HEK293 (cell line): ENCODE results near the gene APOH.

Source experiments
- BCL11A ChIP-seq: fragments of 450-650 bp; formaldehyde crosslinking; IDR thresholded peaks from 2 replicates; pipeline ENCODE4 v1.5.1; 2016; ENCODE audit warnings: low read depth, missing biosample characterization, missing genetic modification characterization
- BCL6B ChIP-seq: fragments of 450-650 bp; formaldehyde crosslinking; IDR thresholded peaks from 2 replicates; pipeline ENCODE4 v1.5.1; 2017; ENCODE audit warnings: missing biosample characterization, missing genetic modification characterization
- FEZF1 ChIP-seq: fragments of 450-650 bp; formaldehyde crosslinking; IDR thresholded peaks from 2 replicates; pipeline ENCODE4 v1.5.1; 2016; ENCODE audit warnings: missing biosample characterization, missing genetic modification characterization
- GLI2 ChIP-seq: fragments of 450-650 bp; formaldehyde crosslinking; IDR thresholded peaks from 2 replicates; pipeline ENCODE4; 2017; ENCODE audit warnings: missing biosample characterization, missing genetic modification characterization, low read depth, borderline replicate concordance
- GLIS1 ChIP-seq: fragments of 450-650 bp; formaldehyde crosslinking; IDR thresholded peaks from 2 replicates; pipeline ENCODE4 v1.5.1; 2016; ENCODE audit warnings: missing biosample characterization, missing genetic modification characterization
- IKZF3 ChIP-seq: fragments of 450-650 bp; IDR thresholded peaks from 2 replicates; pipeline ENCODE4 v1.5.0; 2018; ENCODE audit warnings: missing biosample characterization, mild to moderate bottlenecking, missing genetic modification characterization, moderate library complexity
- OSR2 ChIP-seq: fragments of 450-650 bp; formaldehyde crosslinking; IDR thresholded peaks from 2 replicates; pipeline ENCODE4 v1.5.1; 2016; ENCODE audit warnings: missing biosample characterization, missing genetic modification characterization
- WT1 ChIP-seq: fragments of 450-650 bp; formaldehyde crosslinking; IDR thresholded peaks from 2 replicates; pipeline ENCODE4 v1.5.1; 2016; ENCODE audit warnings: missing biosample characterization, missing genetic modification characterization
- ZNF175 ChIP-seq: fragments of 450-650 bp; formaldehyde crosslinking; IDR thresholded peaks from 2 replicates; pipeline ENCODE4 v1.5.1; 2016; ENCODE audit warnings: missing biosample characterization, missing genetic modification characterization
- ZNF302 ChIP-seq: fragments of 450-650 bp; formaldehyde crosslinking; IDR thresholded peaks from 2 replicates; pipeline ENCODE4 v1.5.1; 2016; ENCODE audit warnings: missing biosample characterization, missing genetic modification characterization, low read depth
- ZNF350 ChIP-seq: fragments of 450-650 bp; formaldehyde crosslinking; IDR thresholded peaks from 2 replicates; pipeline ENCODE4 v1.5.0; 2017; ENCODE audit warnings: missing biosample characterization, mild to moderate bottlenecking, missing genetic modification characterization
- ZNF37A ChIP-seq: fragments of 450-650 bp; IDR thresholded peaks from 2 replicates; pipeline ENCODE4 v1.5.1; 2018; ENCODE audit warnings: missing biosample characterization, missing genetic modification characterization
- ZNF473 ChIP-seq: fragments of 450-650 bp; formaldehyde crosslinking; IDR thresholded peaks from 2 replicates; pipeline ENCODE4 v1.5.1; 2017; ENCODE audit warnings: missing biosample characterization, missing genetic modification characterization
- ZNF549 ChIP-seq: fragments of 450-650 bp; IDR thresholded peaks from 2 replicates; pipeline ENCODE4 v1.5.1; 2018; ENCODE audit warnings: missing biosample characterization, missing genetic modification characterization, mild to moderate bottlenecking, inconsistent platforms, moderate library complexity
- ZNF558 ChIP-seq: fragments of 450-650 bp; formaldehyde crosslinking; IDR thresholded peaks from 2 replicates; pipeline ENCODE4 v1.5.1; 2016; ENCODE audit warnings: missing biosample characterization, missing genetic modification characterization
- ZNF561 ChIP-seq: fragments of 450-650 bp; IDR thresholded peaks from 2 replicates; pipeline ENCODE4 v1.5.1; 2018; ENCODE audit warnings: missing biosample characterization, missing genetic modification characterization, borderline replicate concordance
- ZNF596 ChIP-seq: fragments of 450-650 bp; IDR thresholded peaks from 2 replicates; pipeline ENCODE4 v1.5.0; 2018; ENCODE audit warnings: missing biosample characterization, mild to moderate bottlenecking, missing genetic modification characterization, moderate library complexity
- ZNF624 ChIP-seq: fragments of 450-650 bp; formaldehyde crosslinking; IDR thresholded peaks from 2 replicates; pipeline ENCODE4 v1.5.1; 2017; ENCODE audit warnings: missing biosample characterization, missing genetic modification characterization
- ZNF654 ChIP-seq: fragments of 450-650 bp; formaldehyde crosslinking; IDR thresholded peaks from 2 replicates; pipeline ENCODE4 v1.5.1; 2016; ENCODE audit warnings: low read depth, missing biosample characterization, missing genetic modification characterization
- ZSCAN30 ChIP-seq: fragments of 450-650 bp; IDR thresholded peaks from 2 replicates; pipeline ENCODE4 v1.5.1; 2018; ENCODE audit warnings: missing biosample characterization, mild to moderate bottlenecking, missing genetic modification characterization, moderate library complexity
- ZSCAN5A ChIP-seq: fragments of 450-650 bp; formaldehyde crosslinking; IDR thresholded peaks from 2 replicates; pipeline ENCODE4 v1.5.1; 2016; ENCODE audit warnings: missing biosample characterization, missing genetic modification characterization
- TF ChIP-seq, protein P1 (sequence below): fragments of 450-650 bp; IDR thresholded peaks from 2 replicates; pipeline ENCODE4 v1.5.1; 2018; ENCODE audit warnings: missing biosample characterization, missing genetic modification characterization
- TF ChIP-seq, protein P2 (sequence below): fragments of 450-650 bp; formaldehyde crosslinking; IDR thresholded peaks from 2 replicates; pipeline ENCODE4 v1.5.1; 2017; ENCODE audit warnings: missing biosample characterization, missing genetic modification characterization

The APOH gene

DNA sequence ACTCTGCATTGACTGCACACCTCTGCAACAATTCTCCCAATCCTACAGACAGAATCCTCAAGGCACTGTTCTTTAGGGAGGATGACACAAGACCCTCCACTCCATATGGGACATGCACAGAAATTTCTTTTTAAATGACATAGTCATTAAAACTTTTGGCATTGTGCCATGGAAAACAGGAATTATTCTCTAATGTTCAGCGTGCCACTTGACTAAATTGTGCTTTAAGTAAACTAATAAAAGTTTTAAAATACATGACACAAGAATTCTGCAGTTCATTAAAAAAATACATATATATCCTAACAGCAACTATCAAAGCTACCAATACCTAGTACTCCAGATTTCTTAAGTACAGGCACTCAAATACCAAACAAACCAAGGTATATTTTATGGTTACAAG is 53.3 kb downstream of the APOH start (continued):
- TF ChIP-seq IKZF3 (tag by site-specific recombination) (peak; percentile 21; the same call in 1 of the 2 replicates), BCL11A (tag by site-specific recombination) (peak; percentile 63; the same call in 1 of the 2 replicates), OSR2 (tag by site-specific recombination) (peak; percentile 67), ZNF473 (tag by site-specific recombination) (no peak), GLIS1 (tag by site-specific recombination) (0 out of 2 replicates have a peak, but pooled peaks have one; percentile 8), ZNF596 (tag by site-specific recombination) (0 out of 2 replicates have a peak, but pooled peaks have one; percentile 13), ZSCAN30 (0 out of 2 replicates have a peak, but pooled peaks have one; percentile 22), BCL6B (tag by site-specific recombination) (0 out of 2 replicates have a peak, but pooled peaks have one; percentile 46), ZNF624 (tag by site-specific recombination) (no peak), ZNF558 (tag by site-specific recombination) (no peak), ZNF549 (tag by site-specific recombination) (peak; percentile 55; the same call in 1 of the 2 replicates), ZNF654 (tag by site-specific recombination) (0 out of 2 replicates have a peak, but pooled peaks have one; percentile 1), ZSCAN5A (tag by site-specific recombination) (no peak), ZNF175 (no peak), FEZF1 (peak; percentile 83), ZNF561 (tag by site-specific recombination) (0 out of 2 replicates have a peak, but pooled peaks have one; percentile 49), GLI2 (tag by site-specific recombination) (peak; percentile 10; the same call in 1 of the 2 replicates), ZNF37A (tag by site-specific recombination) (peak; percentile 66; the same call in 1 of the 2 replicates), WT1 (tag by site-specific recombination) (peak; percentile 84), ZNF350 (tag by site-specific recombination) (peak; percentile 76), ZNF302 (tag by site-specific recombination) (no peak)
- TF ChIP-seq, protein P1, sequence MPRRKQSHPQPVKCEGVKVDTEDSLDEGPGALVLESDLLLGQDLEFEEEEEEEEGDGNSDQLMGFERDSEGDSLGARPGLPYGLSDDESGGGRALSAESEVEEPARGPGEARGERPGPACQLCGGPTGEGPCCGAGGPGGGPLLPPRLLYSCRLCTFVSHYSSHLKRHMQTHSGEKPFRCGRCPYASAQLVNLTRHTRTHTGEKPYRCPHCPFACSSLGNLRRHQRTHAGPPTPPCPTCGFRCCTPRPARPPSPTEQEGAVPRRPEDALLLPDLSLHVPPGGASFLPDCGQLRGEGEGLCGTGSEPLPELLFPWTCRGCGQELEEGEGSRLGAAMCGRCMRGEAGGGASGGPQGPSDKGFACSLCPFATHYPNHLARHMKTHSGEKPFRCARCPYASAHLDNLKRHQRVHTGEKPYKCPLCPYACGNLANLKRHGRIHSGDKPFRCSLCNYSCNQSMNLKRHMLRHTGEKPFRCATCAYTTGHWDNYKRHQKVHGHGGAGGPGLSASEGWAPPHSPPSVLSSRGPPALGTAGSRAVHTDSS (tag by site-specific recombination): no peak
- TF ChIP-seq, protein P2, sequence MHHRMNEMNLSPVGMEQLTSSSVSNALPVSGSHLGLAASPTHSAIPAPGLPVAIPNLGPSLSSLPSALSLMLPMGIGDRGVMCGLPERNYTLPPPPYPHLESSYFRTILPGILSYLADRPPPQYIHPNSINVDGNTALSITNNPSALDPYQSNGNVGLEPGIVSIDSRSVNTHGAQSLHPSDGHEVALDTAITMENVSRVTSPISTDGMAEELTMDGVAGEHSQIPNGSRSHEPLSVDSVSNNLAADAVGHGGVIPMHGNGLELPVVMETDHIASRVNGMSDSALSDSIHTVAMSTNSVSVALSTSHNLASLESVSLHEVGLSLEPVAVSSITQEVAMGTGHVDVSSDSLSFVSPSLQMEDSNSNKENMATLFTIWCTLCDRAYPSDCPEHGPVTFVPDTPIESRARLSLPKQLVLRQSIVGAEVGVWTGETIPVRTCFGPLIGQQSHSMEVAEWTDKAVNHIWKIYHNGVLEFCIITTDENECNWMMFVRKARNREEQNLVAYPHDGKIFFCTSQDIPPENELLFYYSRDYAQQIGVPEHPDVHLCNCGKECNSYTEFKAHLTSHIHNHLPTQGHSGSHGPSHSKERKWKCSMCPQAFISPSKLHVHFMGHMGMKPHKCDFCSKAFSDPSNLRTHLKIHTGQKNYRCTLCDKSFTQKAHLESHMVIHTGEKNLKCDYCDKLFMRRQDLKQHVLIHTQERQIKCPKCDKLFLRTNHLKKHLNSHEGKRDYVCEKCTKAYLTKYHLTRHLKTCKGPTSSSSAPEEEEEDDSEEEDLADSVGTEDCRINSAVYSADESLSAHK: peak; percentile 30; the same call in 1 of the 2 replicates
